HEK293 (cell line): ENCODE data around the gene RPS6KA4.

Source experiments
- CTCF ChIA-PET: fragments of 350-600 bp; formaldehyde crosslinking; extraction: SDS; loops from one replicate; lab custom pipeline; 2021; ENCODE audit warnings: antibody characterized with exemption; lab: Yijun Ruan, JAX
- POLR2A ChIA-PET: fragments of 300-600 bp; formaldehyde crosslinking; extraction: SDS; loops from one replicate; lab custom pipeline; 2020; ENCODE audit warnings: antibody characterized with exemption, inconsistent platforms; lab: Yijun Ruan, JAX
- H3K27ac ChIP-seq: fragments of 200-500 bp; sonication (Bioruptor generic); 2 replicates; pipeline ENCODE4 v1.5.1; 2014; ENCODE audit warnings: low read depth, low read length, control low read depth, inconsistent platforms; ENCODE audit errors: extremely low read depth
- H3K36me3 ChIP-seq, 2 experiments: fragments of 200-500 bp in 1 of 2; sonication (Bioruptor generic) in 1 of 2; 1 replicate in 1 of 2; 2 replicates in 1 of 2; pipeline ENCODE4 v1.5.1; 2014 to 2017; ENCODE audit warnings: inconsistent platforms in 2 of 2, low read length in 2 of 2; ENCODE audit not compliant: control insufficient read depth in 2 of 2, insufficient read depth in 1 of 2
- H3K4me1 ChIP-seq: fragments of 200-500 bp; sonication (Bioruptor generic); 2 replicates; pipeline ENCODE4 v1.5.1; 2014; ENCODE audit warnings: mild to moderate bottlenecking, low read length, inconsistent platforms; ENCODE audit not compliant: control insufficient read depth, insufficient read depth
- H3K4me3 ChIP-seq: 2 replicates; pipeline ENCODE4 v1.5.1; 2011; ENCODE audit warnings: low read depth, mild to moderate bottlenecking, control low read depth, low read length, moderate library complexity
- H3K9me3 ChIP-seq: fragments of 200-500 bp; sonication (Bioruptor generic); 2 replicates; pipeline ENCODE4 v1.5.1; 2014; ENCODE audit warnings: low read depth, low read length, inconsistent platforms; ENCODE audit not compliant: control insufficient read depth, insufficient read depth
- EGR2 ChIP-seq: fragments of 450-650 bp; formaldehyde crosslinking; IDR thresholded peaks from 2 replicates; pipeline ENCODE4 v1.5.1; 2016; ENCODE audit warnings: low read depth, missing biosample characterization, missing genetic modification characterization
- ELK4 ChIP-seq: IDR thresholded peaks from 2 replicates; pipeline ENCODE4 v1.6.1; 2011; ENCODE audit warnings: mild to moderate bottlenecking, low read depth, low read length, borderline replicate concordance
- MYNN ChIP-seq: fragments of 450-650 bp; formaldehyde crosslinking; IDR thresholded peaks from 2 replicates; pipeline ENCODE4 v1.5.1; 2016; ENCODE audit warnings: missing biosample characterization, missing genetic modification characterization, borderline replicate concordance
- OVOL3 ChIP-seq: fragments of 450-650 bp; formaldehyde crosslinking; IDR thresholded peaks from 2 replicates; pipeline ENCODE4 v1.5.1; 2016; ENCODE audit warnings: missing biosample characterization, missing genetic modification characterization
- REPIN1 ChIP-seq: fragments of 450-650 bp; formaldehyde crosslinking; IDR thresholded peaks from 2 replicates; pipeline ENCODE4 v1.5.1; 2017; ENCODE audit warnings: missing biosample characterization, missing genetic modification characterization, low read depth
- SCRT2 ChIP-seq: fragments of 450-650 bp; formaldehyde crosslinking; IDR thresholded peaks from 2 replicates; pipeline ENCODE4 v1.5.1; 2016; ENCODE audit warnings: missing biosample characterization, missing genetic modification characterization
- SP7 ChIP-seq: fragments of 450-650 bp; formaldehyde crosslinking; IDR thresholded peaks from 2 replicates; pipeline ENCODE4 v1.5.1; 2016; ENCODE audit warnings: missing biosample characterization, missing genetic modification characterization
- ZBTB1 ChIP-seq: fragments of 450-650 bp; formaldehyde crosslinking; IDR thresholded peaks from 2 replicates; pipeline ENCODE4 v1.5.1; 2016; ENCODE audit warnings: missing biosample characterization, missing genetic modification characterization
- ZFHX2 ChIP-seq: fragments of 450-650 bp; formaldehyde crosslinking; conservative IDR thresholded peaks from 2 replicates; pipeline ENCODE4 v1.5.1; 2016; ENCODE audit warnings: missing biosample characterization, missing genetic modification characterization
- ZNF175 ChIP-seq: fragments of 450-650 bp; formaldehyde crosslinking; IDR thresholded peaks from 2 replicates; pipeline ENCODE4 v1.5.1; 2016; ENCODE audit warnings: missing biosample characterization, missing genetic modification characterization
- ZNF221 ChIP-seq: fragments of 450-650 bp; formaldehyde crosslinking; IDR thresholded peaks from 2 replicates; pipeline ENCODE4 v1.5.1; 2017; ENCODE audit warnings: missing biosample characterization, missing genetic modification characterization, borderline replicate concordance
- ZNF292 ChIP-seq: fragments of 450-650 bp; formaldehyde crosslinking; IDR thresholded peaks from 2 replicates; pipeline ENCODE4 v1.5.1; 2016; ENCODE audit warnings: low read depth, missing biosample characterization, missing genetic modification characterization, borderline replicate concordance
- ZNF324 ChIP-seq: fragments of 450-650 bp; formaldehyde crosslinking; IDR thresholded peaks from 2 replicates; pipeline ENCODE4 v1.5.1; 2016; ENCODE audit warnings: missing biosample characterization, missing genetic modification characterization
- ZNF423 ChIP-seq: fragments of 450-650 bp; formaldehyde crosslinking; IDR thresholded peaks from 2 replicates; pipeline ENCODE4 v1.5.1; 2016; ENCODE audit warnings: missing biosample characterization, missing genetic modification characterization
- ZNF514 ChIP-seq: fragments of 450-650 bp; formaldehyde crosslinking; IDR thresholded peaks from 2 replicates; pipeline ENCODE4 v1.5.1; 2016; ENCODE audit warnings: missing biosample characterization, missing genetic modification characterization
- ZNF555 ChIP-seq: fragments of 450-650 bp; formaldehyde crosslinking; conservative IDR thresholded peaks from 2 replicates; pipeline ENCODE4 v1.5.1; 2017; ENCODE audit warnings: missing biosample characterization, mild to moderate bottlenecking, missing genetic modification characterization, inconsistent platforms
- ZNF660 ChIP-seq: fragments of 450-650 bp; IDR thresholded peaks from 2 replicates; pipeline ENCODE4 v1.5.1; 2018; ENCODE audit warnings: missing biosample characterization, mild to moderate bottlenecking, missing genetic modification characterization
- ZSCAN16 ChIP-seq: fragments of 450-650 bp; formaldehyde crosslinking; IDR thresholded peaks from 2 replicates; pipeline ENCODE4 v1.5.1; 2016; ENCODE audit warnings: missing biosample characterization, missing genetic modification characterization
- ZSCAN30 ChIP-seq: fragments of 450-650 bp; IDR thresholded peaks from 2 replicates; pipeline ENCODE4 v1.5.1; 2018; ENCODE audit warnings: missing biosample characterization, mild to moderate bottlenecking, missing genetic modification characterization, moderate library complexity
- ZSCAN5A ChIP-seq: fragments of 450-650 bp; formaldehyde crosslinking; IDR thresholded peaks from 2 replicates; pipeline ENCODE4 v1.5.1; 2016; ENCODE audit warnings: missing biosample characterization, missing genetic modification characterization
- TF ChIP-seq, protein P1 (sequence below): fragments of 450-650 bp; formaldehyde crosslinking; IDR thresholded peaks from 2 replicates; pipeline ENCODE4 v1.5.1; 2016; ENCODE audit warnings: missing biosample characterization, missing genetic modification characterization
- TF ChIP-seq, protein P2 (sequence below): fragments of 450-650 bp; formaldehyde crosslinking; optimal IDR thresholded peaks from 2 replicates; pipeline ENCODE3; 2016; ENCODE audit warnings: missing biosample characterization, mild to moderate bottlenecking, missing genetic modification characterization

The RPS6KA4 gene

DNA sequence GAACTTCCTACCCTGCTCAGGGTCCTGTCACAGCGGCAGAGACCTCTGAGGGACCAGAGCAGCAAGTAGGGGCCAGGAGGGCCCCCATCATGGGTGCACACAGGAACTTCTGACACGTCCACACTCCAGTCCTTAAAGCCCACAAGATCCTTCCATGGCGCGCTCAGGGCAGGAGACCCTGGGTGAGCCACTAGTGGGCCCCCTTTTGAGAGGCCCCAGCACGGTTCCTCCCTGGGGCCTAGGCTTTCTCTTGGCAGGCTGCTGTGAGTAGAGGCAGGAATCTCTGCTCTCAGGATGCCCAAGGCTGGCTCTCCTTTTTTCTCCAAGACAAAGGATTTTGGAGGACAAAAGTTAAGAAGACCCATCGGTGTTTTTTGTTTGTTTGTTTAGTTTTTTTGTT lies 22.4 kb downstream of the RPS6KA4 start:
- no peaks in the 10 kb centered on the region for H3K9me3 ChIP-seq
- H3K27ac ChIP-seq = no peak overlapping the region
- H3K4me1 ChIP-seq = no peaks in the 10 kb centered on the region
- CTCF ChIA-PET = interaction anchor here (0.7 kb wide), 4 partner anchors 25 to 271 kb away, joined by 3 to 4 read pairs (median 3); no protein-coding TSS in a partner anchor
- TF ChIP-seq ZNF423 (tag by site-specific recombination) (no peak), OVOL3 (tag by site-specific recombination) (no peak), ZBTB1 (tag by site-specific recombination) (no peak), ZNF514 (tag by site-specific recombination) (no peak), ZNF660 (tag by site-specific recombination) (no peak), ZNF221 (tag by site-specific recombination) (no peak), ZNF555 (no peak), ELK4 (no peak), ZSCAN16 (no peak), ZNF175 (no peak), SP7 (no peak), ZNF324 (tag by site-specific recombination) (no peak)
- TF ChIP-seq, protein P1, sequence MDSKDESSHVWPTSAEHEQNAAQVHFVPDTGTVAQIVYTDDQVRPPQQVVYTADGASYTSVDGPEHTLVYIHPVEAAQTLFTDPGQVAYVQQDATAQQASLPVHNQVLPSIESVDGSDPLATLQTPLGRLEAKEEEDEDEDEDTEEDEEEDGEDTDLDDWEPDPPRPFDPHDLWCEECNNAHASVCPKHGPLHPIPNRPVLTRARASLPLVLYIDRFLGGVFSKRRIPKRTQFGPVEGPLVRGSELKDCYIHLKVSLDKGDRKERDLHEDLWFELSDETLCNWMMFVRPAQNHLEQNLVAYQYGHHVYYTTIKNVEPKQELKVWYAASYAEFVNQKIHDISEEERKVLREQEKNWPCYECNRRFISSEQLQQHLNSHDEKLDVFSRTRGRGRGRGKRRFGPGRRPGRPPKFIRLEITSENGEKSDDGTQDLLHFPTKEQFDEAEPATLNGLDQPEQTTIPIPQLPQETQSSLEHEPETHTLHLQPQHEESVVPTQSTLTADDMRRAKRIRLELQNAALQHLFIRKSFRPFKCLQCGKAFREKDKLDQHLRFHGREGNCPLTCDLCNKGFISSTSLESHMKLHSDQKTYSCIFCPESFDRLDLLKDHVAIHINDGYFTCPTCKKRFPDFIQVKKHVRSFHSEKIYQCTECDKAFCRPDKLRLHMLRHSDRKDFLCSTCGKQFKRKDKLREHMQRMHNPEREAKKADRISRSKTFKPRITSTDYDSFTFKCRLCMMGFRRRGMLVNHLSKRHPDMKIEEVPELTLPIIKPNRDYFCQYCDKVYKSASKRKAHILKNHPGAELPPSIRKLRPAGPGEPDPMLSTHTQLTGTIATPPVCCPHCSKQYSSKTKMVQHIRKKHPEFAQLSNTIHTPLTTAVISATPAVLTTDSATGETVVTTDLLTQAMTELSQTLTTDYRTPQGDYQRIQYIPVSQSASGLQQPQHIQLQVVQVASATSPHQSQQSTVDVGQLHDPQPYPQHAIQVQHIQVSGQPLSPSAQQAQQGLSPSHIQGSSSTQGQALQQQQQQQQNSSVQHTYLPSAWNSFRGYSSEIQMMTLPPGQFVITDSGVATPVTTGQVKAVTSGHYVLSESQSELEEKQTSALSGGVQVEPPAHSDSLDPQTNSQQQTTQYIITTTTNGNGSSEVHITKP (tag by site-specific recombination) = no peak
- H3K4me3 ChIP-seq = no peak overlapping the region
- no peaks in the 10 kb centered on the region for H3K36me3 ChIP-seq
- POLR2A ChIA-PET = interaction anchor here (0.6 kb wide), 1 partner anchor 96 kb away, joined by 5 read pairs; no protein-coding TSS in a partner anchor

- TF ChIP-seq ZSCAN30 (no peak), SCRT2 (tag by site-specific recombination) (no peak), MYNN (tag by site-specific recombination) (no peak), ZSCAN5A (tag by site-specific recombination) (no peak)
- H3K4me1 ChIP-seq = no peaks in the 10 kb centered on the region
- H3K4me3 ChIP-seq = no peak overlapping the region
- H3K36me3 ChIP-seq = no peaks in the 10 kb centered on the region
- ChIA-PET CTCF (interaction anchor here (0.7 kb wide), 1 partner anchor 29 kb away, joined by 3 read pairs; no protein-coding TSS in a partner anchor), POLR2A (no interaction called here)
- H3K9me3 ChIP-seq = no peaks in the 10 kb centered on the region
- H3K27ac ChIP-seq = no peak overlapping the region
These were observed 23.1 kb downstream of the RPS6KA4 start for GRCh38 chr11:64382047-64382446.

GRCh38 chr11:64382586-64382985 lies 23.6 kb downstream of the RPS6KA4 start:
- Histone ChIP-seq H3K27ac (no peak overlapping the region), H3K4me1 (no peaks in the 10 kb centered on the region), H3K9me3 (no peaks in the 10 kb centered on the region), H3K36me3 (no peaks in the 10 kb centered on the region), H3K4me3 (no peak overlapping the region)
- ChIA-PET POLR2A (no interaction called here), CTCF (no interaction called here)
- no peak for TF ChIP-seq REPIN1 (tag by site-specific recombination)
- TF ChIP-seq ZNF292 (tag by site-specific recombination) = no peak
- TF ChIP-seq ZFHX2 (tag by site-specific recombination) = peak; percentile 47
- peak; percentile 31; the same call in 1 of the 2 replicates for TF ChIP-seq EGR2
- TF ChIP-seq, protein P2, sequence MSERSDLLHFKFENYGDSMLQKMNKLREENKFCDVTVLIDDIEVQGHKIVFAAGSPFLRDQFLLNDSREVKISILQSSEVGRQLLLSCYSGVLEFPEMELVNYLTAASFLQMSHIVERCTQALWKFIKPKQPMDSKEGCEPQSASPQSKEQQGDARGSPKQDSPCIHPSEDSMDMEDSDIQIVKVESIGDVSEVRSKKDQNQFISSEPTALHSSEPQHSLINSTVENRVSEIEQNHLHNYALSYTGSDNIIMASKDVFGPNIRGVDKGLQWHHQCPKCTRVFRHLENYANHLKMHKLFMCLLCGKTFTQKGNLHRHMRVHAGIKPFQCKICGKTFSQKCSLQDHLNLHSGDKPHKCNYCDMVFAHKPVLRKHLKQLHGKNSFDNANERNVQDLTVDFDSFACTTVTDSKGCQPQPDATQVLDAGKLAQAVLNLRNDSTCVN (tag by site-specific recombination) = no peak
